CD14-positive monocyte (primary cell): ENCODE results near the gene RHEB. TPM values are rescaled to one million over a fixed set of nuclear protein-coding genes. Genes with fewer than 3 reads are reported as not detected.

Experiments used
- DNase-seq, 3 donors: peaks; one replicate each; pipeline ENCODE4 v3.0.0-alpha.2; 2011 to 2022
- H2AFZ ChIP-seq: 2 replicates; pipeline ENCODE4 v1.6.0; 2012; ENCODE audit warnings: mild to moderate bottlenecking, low read depth, low read length, inconsistent platforms; ENCODE audit not compliant: insufficient read depth, poor library complexity, severe bottlenecking
- H3K27ac ChIP-seq, 2 donors: 1 replicate in 1 of 2; 2 replicates in 1 of 2; pipeline ENCODE4 v1.5.1; 2012 to 2013; ENCODE audit warnings: low read length in 2 of 2, control low read depth in 1 of 2, inconsistent platforms in 1 of 2, low read depth in 1 of 2, mild to moderate bottlenecking in 1 of 2
- H3K27me3 ChIP-seq, 2 donors: one replicate each; pipeline versions ENCODE4 v1.6.0 to v1.6.1; 2011 to 2013; ENCODE audit warnings: low read length in 2 of 2; ENCODE audit not compliant: control insufficient read depth in 2 of 2, insufficient read depth in 2 of 2
- H3K36me3 ChIP-seq, 2 donors: replicated peaks in 1 of 2; 1 replicate in 1 of 2; 2 replicates in 1 of 2; pipeline versions ENCODE4 v1.5.1 to v1.6.1; 2012 to 2013; ENCODE audit warnings: low read length in 2 of 2, control low read depth in 1 of 2, inconsistent platforms in 1 of 2, mild to moderate bottlenecking in 1 of 2; ENCODE audit not compliant: insufficient read depth in 2 of 2, control insufficient read depth in 1 of 2
- H3K4me1 ChIP-seq, 2 donors: 1 replicate in 1 of 2; 2 replicates in 1 of 2; pipeline versions ENCODE4 v1.5.1 to v1.6.1; 2012 to 2013; ENCODE audit warnings: low read length in 2 of 2, control low read depth in 1 of 2, inconsistent platforms in 1 of 2, mild to moderate bottlenecking in 1 of 2, moderate library complexity in 1 of 2; ENCODE audit not compliant: insufficient read depth in 2 of 2, control insufficient read depth in 1 of 2
- H3K4me2 ChIP-seq: replicated peaks from 2 replicates; pipeline ENCODE3; 2012; ENCODE audit warnings: low read length, moderate library complexity, mild to moderate bottlenecking; ENCODE audit not compliant: poor library complexity, severe bottlenecking; ENCODE audit errors: extremely low read depth
- H3K4me3 ChIP-seq, 3 experiments: fragments of 200-600 bp in 1 of 3; sonication (generic) in 1 of 3; replicated peaks in 1 of 3; 1 replicate in 2 of 3; 2 replicates in 1 of 3; pipeline ENCODE4 v1.5.1; 2011 to 2013; ENCODE audit warnings: low read length in 3 of 3, mild to moderate bottlenecking in 3 of 3, control low read depth in 2 of 3, low read depth in 2 of 3, inconsistent platforms in 1 of 3, moderate library complexity in 1 of 3
- H3K79me2 ChIP-seq: 2 replicates; pipeline ENCODE4 v1.6.0; 2012; ENCODE audit warnings: mild to moderate bottlenecking, control low read depth, inconsistent platforms, low read length, moderate library complexity; ENCODE audit not compliant: insufficient read depth
- H3K9ac ChIP-seq: 2 replicates; pipeline ENCODE4 v1.6.0; 2017; ENCODE audit warnings: low read length, mild to moderate bottlenecking; ENCODE audit not compliant: insufficient read depth, poor library complexity, severe bottlenecking
- H3K9me3 ChIP-seq, 2 donors: replicated peaks in 1 of 2; 1 replicate in 1 of 2; 2 replicates in 1 of 2; pipeline versions ENCODE4 v1.5.1 to v1.6.1; 2012 to 2013; ENCODE audit warnings: low read length in 2 of 2, control low read depth in 1 of 2; ENCODE audit not compliant: control insufficient read depth in 1 of 2, insufficient read depth in 1 of 2
- H4K20me1 ChIP-seq: 2 replicates; pipeline ENCODE4 v1.6.0; 2012; ENCODE audit warnings: mild to moderate bottlenecking, low read length, control low read depth, moderate library complexity; ENCODE audit not compliant: insufficient read depth
- H3K27ac Mint-ChIP-seq, 7 donors: one replicate each; pipeline ENCODE4 v1.8.0; 2020; ENCODE audit warnings: mild to moderate bottlenecking in 7 of 7, mixed read lengths in 7 of 7, moderate library complexity in 6 of 7, inconsistent platforms in 2 of 7
- H3K27me3 Mint-ChIP-seq, 3 donors: one replicate each; pipeline ENCODE4 v1.8.0; 2021 to 2022; ENCODE audit warnings: low read depth in 3 of 3, mild to moderate bottlenecking in 3 of 3, mixed read lengths in 3 of 3, moderate library complexity in 3 of 3, inconsistent platforms in 1 of 3
- H3K36me3 Mint-ChIP-seq, 2 donors: one replicate each; pipeline ENCODE4 v1.8.0; 2020; ENCODE audit warnings: mixed read lengths in 2 of 2, inconsistent platforms in 1 of 2, mild to moderate bottlenecking in 1 of 2
- H3K4me1 Mint-ChIP-seq: one replicate; pipeline ENCODE4 v1.8.0; 2020; ENCODE audit warnings: mild to moderate bottlenecking, mixed read lengths
- H3K4me3 Mint-ChIP-seq, 2 donors: one replicate each; pipeline ENCODE4 v1.8.0; 2020; ENCODE audit warnings: mild to moderate bottlenecking in 2 of 2, mixed read lengths in 2 of 2, moderate library complexity in 1 of 2
- H3K9me3 Mint-ChIP-seq, 7 donors: one replicate each; pipeline ENCODE4 v1.8.0; 2020 to 2022; ENCODE audit warnings: mixed read lengths in 7 of 7, mild to moderate bottlenecking in 6 of 7, moderate library complexity in 6 of 7, inconsistent platforms in 2 of 7
- WGBS: methylation state at CpG from one replicate; pipeline ENCODE4 v1.1.5; 2013; ENCODE audit warnings: missing lambda C conversion rate; ENCODE audit not compliant: insufficient coverage; 5-methylcytosine and 5-hydroxymethylcytosine counted together
- intact Hi-C, 2 donors: fragments of 100-400 bp; cut with micrococcal nuclease; formaldehyde crosslinking; loops; one replicate each; pipeline versions ENCODE4 v1.15.0 to v1.15.1; 2023
- polyA plus RNA-seq, 3 donors: library from polyadenylated mRNA; depleted of rRNA in 1 of 3; unstranded in 2 of 3; stranded (reverse) in 1 of 3; fragments of 300-500 nt in 2 of 3; fragments of >200 nt in 1 of 3; fragmentation: Illumina TruSeq in 2 of 3; gene quantifications; 1 replicate in 2 of 3; 2 replicates in 1 of 3; pipeline ENCODE4 v1.2.3, GENCODE V29; 2012 to 2021
- TF ChIP-seq, protein P1 (sequence below): fragments of 200-600 bp; IDR thresholded peaks from one replicate; pipeline ENCODE4 v1.8.0; 2022; ENCODE audit warnings: antibody characterized with exemption, mild to moderate bottlenecking

Gene RHEB
- polyA plus RNA-seq, 3 donors, result 20.4 to 96.1 (median 95.8) TPM

- Histone ChIP-seq H3K36me3 (peaks cover 18 to 19% of the 10 kb centered on the region in 2 donors), H2AFZ (no peak overlapping the region), H3K27ac (no peak overlapping the region), H3K9me3 (peaks cover 13 to 19% of the 10 kb centered on the region in 2 donors), H3K4me1 (no peaks in the 10 kb centered on the region), H3K4me2 (no peak overlapping the region), H3K9ac (no peak overlapping the region), H3K4me3 (no peak overlapping the region), H4K20me1 (no peaks in the 10 kb centered on the region), H3K27me3 (peaks cover 0 to 2% of the 10 kb centered on the region in 2 donors), H3K79me2 (no peaks in the 10 kb centered on the region)
- no peak for DNase-seq
- H3K27ac Mint-ChIP-seq, result no peak overlapping the region
- peaks cover 3% of the 10 kb centered on the region for H3K4me1 Mint-ChIP-seq
- 89% methylated on average over 3 of the region's 6 CpGs for WGBS
- peaks cover 11 to 21% (median 17%) of the 10 kb centered on the region in 7 donors for H3K9me3 Mint-ChIP-seq
- peaks cover 13 to 24% (median 19%) of the 10 kb centered on the region in 3 donors for H3K27me3 Mint-ChIP-seq
- H3K36me3 Mint-ChIP-seq, result peaks cover 23 to 26% of the 10 kb centered on the region in 2 donors
- TF ChIP-seq, protein P1, sequence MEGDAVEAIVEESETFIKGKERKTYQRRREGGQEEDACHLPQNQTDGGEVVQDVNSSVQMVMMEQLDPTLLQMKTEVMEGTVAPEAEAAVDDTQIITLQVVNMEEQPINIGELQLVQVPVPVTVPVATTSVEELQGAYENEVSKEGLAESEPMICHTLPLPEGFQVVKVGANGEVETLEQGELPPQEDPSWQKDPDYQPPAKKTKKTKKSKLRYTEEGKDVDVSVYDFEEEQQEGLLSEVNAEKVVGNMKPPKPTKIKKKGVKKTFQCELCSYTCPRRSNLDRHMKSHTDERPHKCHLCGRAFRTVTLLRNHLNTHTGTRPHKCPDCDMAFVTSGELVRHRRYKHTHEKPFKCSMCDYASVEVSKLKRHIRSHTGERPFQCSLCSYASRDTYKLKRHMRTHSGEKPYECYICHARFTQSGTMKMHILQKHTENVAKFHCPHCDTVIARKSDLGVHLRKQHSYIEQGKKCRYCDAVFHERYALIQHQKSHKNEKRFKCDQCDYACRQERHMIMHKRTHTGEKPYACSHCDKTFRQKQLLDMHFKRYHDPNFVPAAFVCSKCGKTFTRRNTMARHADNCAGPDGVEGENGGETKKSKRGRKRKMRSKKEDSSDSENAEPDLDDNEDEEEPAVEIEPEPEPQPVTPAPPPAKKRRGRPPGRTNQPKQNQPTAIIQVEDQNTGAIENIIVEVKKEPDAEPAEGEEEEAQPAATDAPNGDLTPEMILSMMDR, result no peak
- intact Hi-C loops, result no loop called here
- no peak overlapping the region for H3K4me3 Mint-ChIP-seq
Measured at GRCh38 chr7:151461096-151461941, 58.4 kb downstream of the RHEB start.

- H3K9ac ChIP-seq, result no peak overlapping the region
- no peaks in the 10 kb centered on the region for H3K4me1 ChIP-seq
- intact Hi-C loops, result no loop called here
- H3K4me3 ChIP-seq, result no peak overlapping the region
- H3K9me3 ChIP-seq, result peaks cover 13 to 19% of the 10 kb centered on the region in 2 donors
- H3K36me3 Mint-ChIP-seq, result peaks cover 15 to 18% of the 10 kb centered on the region in 2 donors
- no peaks in the 10 kb centered on the region for H4K20me1 ChIP-seq
- no peak overlapping the region for H3K4me3 Mint-ChIP-seq
- DNase-seq, result no peak
- H3K79me2 ChIP-seq, result no peaks in the 10 kb centered on the region
- H3K27me3 Mint-ChIP-seq, result peaks cover 13 to 24% (median 19%) of the 10 kb centered on the region in 3 donors
- peaks cover 0 to 2% of the 10 kb centered on the region in 2 donors for H3K27me3 ChIP-seq
- 86% methylated on average over 8 of the region's 10 CpGs for WGBS
- H3K27ac ChIP-seq, result no peak overlapping the region
- H3K36me3 ChIP-seq, result peaks cover 9 to 10% of the 10 kb centered on the region in 2 donors
- TF ChIP-seq, protein P1, result no peak
- H2AFZ ChIP-seq, result no peak overlapping the region
- peak overlapping the region in 1 of 7 donors; percentile 20 for H3K27ac Mint-ChIP-seq
- no peak overlapping the region for H3K4me2 ChIP-seq
- peaks cover 3% of the 10 kb centered on the region for H3K4me1 Mint-ChIP-seq
- H3K9me3 Mint-ChIP-seq, result peaks cover 11 to 21% (median 16%) of the 10 kb centered on the region in 7 donors
Measured at GRCh38 chr7:151460474-151460855, 59.2 kb downstream of the RHEB start.
